HG03045 (cell line): ENCODE measurements around the gene DNAH6.
"Not testable (repeated sequence)": the region's sequence is repeated elsewhere in the genome, so short reads cannot be mapped to it uniquely, and the experiment has no call there.

Experiments used
- ATAC-seq: cut with Tn5 transposase; IDR thresholded peaks from one replicate; pipeline ENCODE4 v1.9.1; 2021; ENCODE audit warnings: mild to moderate bottlenecking, moderate library complexity; ENCODE audit not compliant: unreplicated experiment

Gene DNAH6

DNA sequence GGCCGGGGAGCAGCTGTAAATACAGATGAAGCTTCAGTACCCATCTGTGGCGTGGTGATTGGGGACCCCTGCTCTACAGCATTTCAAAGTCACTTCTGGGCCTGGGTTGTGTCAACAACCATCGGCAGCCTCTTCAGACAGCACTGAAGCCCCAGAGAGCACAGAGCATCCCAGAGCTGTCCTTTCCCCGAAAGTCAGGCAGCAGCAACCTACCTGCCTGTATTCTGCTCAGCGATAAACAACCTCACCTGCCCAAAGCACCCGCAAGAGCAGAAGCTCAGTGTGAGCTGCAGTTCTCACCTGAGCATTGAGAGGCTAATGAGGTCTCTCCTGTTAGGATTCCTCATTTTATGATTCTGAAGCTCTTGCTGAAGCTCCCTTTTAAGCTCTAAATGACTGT, 345.2 kb downstream of the DNAH6 start:
- ATAC-seq: no peak

DNA sequence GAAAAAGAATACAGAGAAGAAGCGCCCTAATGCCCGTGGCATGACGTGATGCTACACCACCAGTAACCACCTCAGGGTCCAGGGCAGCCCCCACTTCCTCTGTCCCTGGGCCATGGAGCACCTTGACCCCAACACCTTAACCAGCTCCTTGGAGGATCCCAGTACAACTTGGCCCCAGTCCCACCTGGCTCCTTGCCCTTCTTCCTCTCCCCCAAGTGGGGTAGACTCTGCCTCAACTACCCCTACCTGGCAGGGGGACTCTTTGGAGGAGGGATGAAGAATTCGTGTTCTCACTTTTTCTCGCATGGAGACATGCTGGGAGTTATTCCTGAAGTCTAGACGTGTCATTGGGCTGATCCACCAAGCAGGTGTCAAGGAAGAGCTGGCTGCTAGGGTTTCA, 345.7 kb downstream of the DNAH6 start:
- ATAC-seq: no peak

DNA sequence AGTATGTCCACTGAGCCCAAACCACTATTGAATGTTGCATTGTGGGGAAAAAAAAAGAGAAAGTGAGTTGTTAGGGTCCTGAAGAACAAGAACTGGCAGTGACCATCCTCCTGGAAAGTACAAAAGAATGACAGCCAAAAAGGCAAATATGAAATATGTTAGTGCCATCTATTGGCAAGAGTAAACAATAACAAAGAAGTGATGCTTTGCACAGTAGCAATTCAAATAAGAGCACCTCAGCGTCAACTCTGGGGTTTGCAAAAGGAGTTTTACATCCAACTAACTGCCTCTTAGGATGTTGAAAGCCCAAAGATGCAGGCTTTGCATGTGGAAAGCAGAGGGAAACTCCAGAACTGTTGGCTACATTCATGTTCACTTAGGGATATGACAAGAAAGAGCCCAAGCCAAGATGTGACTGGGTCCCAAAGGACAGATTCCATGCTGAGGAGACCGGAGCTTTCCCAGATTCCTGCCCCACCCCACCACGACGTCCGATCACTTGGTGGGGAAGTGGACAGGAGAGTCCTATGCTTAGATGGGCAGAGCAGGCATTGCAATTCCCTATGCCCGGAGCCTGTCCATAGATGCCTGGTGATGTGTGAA, 349.0 kb downstream of the DNAH6 start:
- no peak for ATAC-seq

DNA sequence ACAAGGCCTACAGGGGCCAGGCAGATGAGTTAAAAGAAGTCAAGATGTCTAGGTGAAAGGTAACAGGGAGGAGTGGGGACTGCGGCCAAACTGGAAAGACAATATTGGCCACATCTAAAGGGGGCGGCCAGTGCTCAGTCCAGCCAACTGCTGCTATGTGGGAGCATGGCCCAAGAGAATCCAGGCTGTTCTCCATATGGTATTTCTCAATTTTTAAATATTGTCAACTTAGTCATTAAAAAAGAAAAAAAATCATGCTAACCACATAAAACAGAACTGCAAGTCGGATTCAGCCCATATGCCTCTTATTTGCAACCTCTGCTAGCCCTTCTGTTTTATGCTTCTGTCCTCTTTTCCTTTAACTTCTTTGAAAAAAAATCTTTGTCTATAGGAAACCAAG, 349.8 kb downstream of the DNAH6 start:
- no peak for ATAC-seq

DNA sequence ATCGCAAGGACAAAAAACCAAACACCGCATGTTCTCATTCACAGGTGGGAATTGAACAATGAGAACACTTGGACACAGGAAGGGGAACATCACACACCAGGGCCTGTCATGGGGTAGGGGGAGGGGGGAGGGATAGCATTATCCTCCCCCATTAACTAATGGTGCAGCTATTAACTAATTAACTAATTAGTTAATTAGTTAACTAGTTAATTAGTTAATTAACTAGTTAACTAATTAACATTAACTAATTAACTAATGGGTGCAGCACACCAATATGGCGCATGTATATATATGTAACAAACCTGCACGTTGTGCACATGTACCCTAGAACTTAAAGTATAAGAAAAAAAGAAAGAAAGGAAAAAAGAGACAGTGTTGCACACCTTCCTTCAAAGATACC, 352.0 kb downstream of the DNAH6 start:
- ATAC-seq: not testable (repeated sequence)
